Cardiac muscle cell (in vitro differentiated cells and primary cell): ENCODE measurements around the gene NMT1. TPM values are rescaled to one million over a fixed set of nuclear protein-coding genes. Genes with fewer than 3 reads are reported as not detected.
A peak's percentile ranks its signal among the peaks of the same experiment; 100 is the strongest.

Experiments used
- DNase-seq, 2 donors: peaks; one replicate each; pipeline versions ENCODE4 v3.0.0 to v3.0.0-alpha.2; 2010 to 2017; ENCODE audit warnings: low read depth in 1 of 2, low spot score in 1 of 2
- H3K27ac ChIP-seq: fragments of 200-600 bp; sonication (generic); 2 replicates; pipeline ENCODE4 v1.5.1; 2016
- H3K27me3 ChIP-seq: fragments of 200-600 bp; sonication (generic); 2 replicates; pipeline ENCODE4 v1.6.0; 2016; ENCODE audit warnings: control low read depth
- H3K36me3 ChIP-seq: fragments of 200-600 bp; sonication (generic); 2 replicates; pipeline ENCODE4 v1.5.1; 2016; ENCODE audit warnings: control low read depth
- H3K4me1 ChIP-seq: fragments of 200-600 bp; sonication (generic); 2 replicates; pipeline ENCODE4 v1.8.1; 2017; ENCODE audit warnings: low read depth, mild to moderate bottlenecking, mixed run types
- H3K4me3 ChIP-seq: fragments of 200-600 bp; sonication (generic); 2 replicates; pipeline ENCODE4 v1.5.1; 2016; ENCODE audit warnings: mild to moderate bottlenecking
- H3K9me3 ChIP-seq: fragments of 200-600 bp; sonication (generic); 2 replicates; pipeline ENCODE4 v1.5.1; 2017; ENCODE audit warnings: low read depth, mild to moderate bottlenecking, control low read depth
- CTCF ChIP-seq: IDR thresholded peaks from 2 replicates; pipeline ENCODE4 v1.5.1; 2012; ENCODE audit warnings: low read depth, mild to moderate bottlenecking, low read length
- polyA plus RNA-seq: library from polyadenylated mRNA; unstranded; fragments of >200 nt; fragmentation: Nextera tagmentation; extraction: Ambion mirVana; gene quantifications from 2 replicates; pipeline ENCODE4 v1.2.1, GENCODE V29; 2016
- total RNA-seq: library from RNA; depleted of rRNA; stranded (reverse); fragments of >200 nt; gene quantifications from 2 replicates; pipeline ENCODE4 v1.2.3, GENCODE V29; 2016

The NMT1 gene
- total and polyA plus RNA-seq, 2 experiments from 2014 or later, result 85.2 to 113 TPM

- Histone ChIP-seq H3K36me3 (no peaks in the 10 kb centered on the region), H3K4me1 (peaks cover 7% of the 10 kb centered on the region), H3K27ac (peak overlapping the region; percentile 88), H3K4me3 (peak overlapping the region; percentile 66), H3K27me3 (no peaks in the 10 kb centered on the region), H3K9me3 (no peaks in the 10 kb centered on the region)
- peak; percentile 87 to 91 for DNase-seq
- TF ChIP-seq CTCF, result peak; percentile 91
These were observed 88.0 kb downstream of the NMT1 start for GRCh38 chr17:45149037-45149668.

DNA sequence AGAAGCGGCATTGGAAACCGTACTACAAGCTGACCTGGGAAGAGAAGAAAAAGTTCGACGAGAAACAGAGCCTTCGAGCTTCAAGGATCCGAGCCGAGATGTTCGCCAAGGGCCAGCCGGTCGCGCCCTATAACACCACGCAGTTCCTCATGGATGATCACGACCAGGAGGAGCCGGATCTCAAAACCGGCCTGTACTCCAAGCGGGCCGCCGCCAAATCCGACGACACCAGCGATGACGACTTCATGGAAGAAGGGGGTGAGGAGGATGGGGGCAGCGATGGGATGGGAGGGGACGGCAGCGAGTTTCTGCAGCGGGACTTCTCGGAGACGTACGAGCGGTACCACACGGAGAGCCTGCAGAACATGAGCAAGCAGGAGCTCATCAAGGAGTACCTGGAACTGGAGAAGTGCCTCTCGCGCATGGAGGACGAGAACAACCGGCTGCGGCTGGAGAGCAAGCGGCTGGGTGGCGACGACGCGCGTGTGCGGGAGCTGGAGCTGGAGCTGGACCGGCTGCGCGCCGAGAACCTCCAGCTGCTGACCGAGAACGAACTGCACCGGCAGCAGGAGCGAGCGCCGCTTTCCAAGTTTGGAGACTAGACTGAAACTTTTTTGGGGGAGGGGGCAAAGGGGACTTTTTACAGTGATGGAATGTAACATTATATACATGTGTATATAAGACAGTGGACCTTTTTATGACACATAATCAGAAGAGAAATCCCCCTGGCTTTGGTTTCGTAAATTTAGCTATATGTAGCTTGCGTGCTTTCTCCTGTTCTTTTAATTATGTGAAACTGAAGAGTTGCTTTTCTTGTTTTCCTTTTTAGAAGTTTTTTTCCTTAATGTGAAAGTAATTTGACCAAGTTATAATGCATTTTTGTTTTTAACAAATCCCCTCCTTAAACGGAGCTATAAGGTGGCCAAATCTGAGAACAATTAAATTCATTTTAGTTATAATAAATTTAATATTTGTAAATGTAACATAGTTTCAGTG lies 88.8 kb downstream of the NMT1 start:
- no peaks in the 10 kb centered on the region for H3K27me3 ChIP-seq
- H3K36me3 ChIP-seq, result no peaks in the 10 kb centered on the region
- H3K9me3 ChIP-seq, result no peaks in the 10 kb centered on the region
- DNase-seq, result peak; percentile 65 to 76
- peak overlapping the region; percentile 66 for H3K4me3 ChIP-seq
- H3K27ac ChIP-seq, result peak overlapping the region; percentile 88
- no peak for TF ChIP-seq CTCF
- peaks cover 7% of the 10 kb centered on the region for H3K4me1 ChIP-seq

- no peak for DNase-seq
- Histone ChIP-seq H3K4me3 (peak overlapping the region; percentile 66), H3K9me3 (no peaks in the 10 kb centered on the region), H3K27me3 (no peaks in the 10 kb centered on the region), H3K4me1 (peaks cover 13% of the 10 kb centered on the region), H3K36me3 (no peaks in the 10 kb centered on the region), H3K27ac (peak overlapping the region; percentile 88)
- no peak for TF ChIP-seq CTCF
These were observed 90.0 kb downstream of the NMT1 start for GRCh38 chr17:45150911-45151809.

- H3K4me1 ChIP-seq, result peaks cover 27% of the 10 kb centered on the region
- no peak for TF ChIP-seq CTCF
These were observed 93.9 kb downstream of the NMT1 start for GRCh38 chr17:45155029-45155428.

GRCh38 chr17:45155483-45155882 lies 94.4 kb downstream of the NMT1 start:
- no peak for DNase-seq
- Histone ChIP-seq H3K27me3 (no peaks in the 10 kb centered on the region), H3K36me3 (no peaks in the 10 kb centered on the region), H3K9me3 (no peaks in the 10 kb centered on the region), H3K4me3 (no peak overlapping the region), H3K4me1 (peaks cover 29% of the 10 kb centered on the region), H3K27ac (peak overlapping the region; percentile 81)
- no peak for TF ChIP-seq CTCF

More at GRCh38 chr17:45155029-45155428, 93.9 kb downstream of the NMT1 start:
- Histone ChIP-seq H3K4me3 (no peak overlapping the region), H3K27ac (peak overlapping the region; percentile 81), H3K9me3 (no peaks in the 10 kb centered on the region), H3K27me3 (no peaks in the 10 kb centered on the region), H3K36me3 (no peaks in the 10 kb centered on the region)
- no peak for DNase-seq
